K562 (cell line): ENCODE data around the gene GPHN.

ENCODE experiments used
- ARNT ChIP-seq, 2 experiments: fragments of 450-650 bp; IDR thresholded peaks; 2 replicates each; pipeline ENCODE4 v1.6.1; 2016; ENCODE audit warnings: mild to moderate bottlenecking in 1 of 2
- CEBPZ ChIP-seq: fragments of 150-350 bp; IDR thresholded peaks from 2 replicates; pipeline ENCODE4 v1.6.1; 2014; ENCODE audit warnings: low read depth, mild to moderate bottlenecking, low read length, borderline replicate concordance
- CREB1 ChIP-seq, 2 experiments: sonication (generic) in 1 of 2; formaldehyde crosslinking in 1 of 2; IDR thresholded peaks; 2 replicates each; pipeline versions ENCODE4 v1.6.1 to v1.8.0; 2012 to 2022; ENCODE audit warnings: inconsistent platforms in 1 of 2, mild to moderate bottlenecking in 1 of 2, missing genetic modification reagents in 1 of 2, moderate library complexity in 1 of 2
- CTCF ChIP-seq, 3 experiments: IDR thresholded peaks in 2 of 3; conservative IDR thresholded peaks in 1 of 3; 2 replicates each; pipeline ENCODE4 v1.5.1; 2011 to 2012; ENCODE audit warnings: low read length in 3 of 3, mild to moderate bottlenecking in 3 of 3, control low read depth in 2 of 3, improper control_type of control experiment in 1 of 3, inconsistent platforms in 1 of 3, low read depth in 1 of 3, mixed read lengths in 1 of 3, moderate library complexity in 1 of 3; ENCODE audit not compliant: insufficient read depth in 2 of 3
- EP300 ChIP-seq: IDR thresholded peaks from 2 replicates; pipeline ENCODE4 v1.6.1; 2012; ENCODE audit warnings: low read length, improper control_type of control experiment
- IRF1 ChIP-seq: sonication (generic); formaldehyde crosslinking; IDR thresholded peaks from 2 replicates; pipeline ENCODE4 v1.8.0; 2022; ENCODE audit warnings: missing genetic modification reagents, mild to moderate bottlenecking, borderline replicate concordance
- LCOR ChIP-seq: sonication (generic); formaldehyde crosslinking; IDR thresholded peaks from 2 replicates; pipeline ENCODE4 v1.8.0; 2022; ENCODE audit warnings: mild to moderate bottlenecking, missing genetic modification reagents
- POLR2A ChIP-seq: fragments of 450-650 bp; conservative IDR thresholded peaks from 2 replicates; pipeline ENCODE4 v1.6.1; 2016
- RFX5 ChIP-seq: IDR thresholded peaks from 2 replicates; pipeline ENCODE4 v1.6.1; 2011; ENCODE audit warnings: low read depth, mild to moderate bottlenecking, improper control_type of control experiment, low read length
- ZHX1 ChIP-seq: fragments of 150-350 bp; conservative IDR thresholded peaks from 2 replicates; pipeline ENCODE4 v1.6.1; 2014; ENCODE audit warnings: low read length
- ZNF398 ChIP-seq: fragments of 250-450 bp; sonication (Bioruptor Pico); IDR thresholded peaks from 2 replicates; pipeline ENCODE4 v1.8.0; 2021; ENCODE audit warnings: moderate library complexity, mild to moderate bottlenecking, inconsistent platforms
- ZNF644 ChIP-seq: fragments of 200-800 bp; sonication (Bioruptor generic); IDR thresholded peaks from 2 replicates; pipeline ENCODE4 v1.6.1; 2016; ENCODE audit warnings: low read depth, missing genetic modification characterization, missing compliant biosample characterization
- ZNF707 ChIP-seq: fragments of 250-450 bp; sonication (Bioruptor Pico); conservative IDR thresholded peaks from 2 replicates; pipeline ENCODE4 v1.8.0; 2022; ENCODE audit warnings: inconsistent platforms, mild to moderate bottlenecking, moderate library complexity

- TF ChIP-seq EP300 (no peak), ARNT (IDR thresholded peaks at IDR 0.05) (no peak), POLR2A (no peak), CREB1 (IDR thresholded peaks at IDR 0.05) (no peak), CREB1 (CRISPR knock-in tag; IDR thresholded peaks at IDR 0.05) (no peak), ZNF644 (no peak), CTCF (IDR thresholded peaks at IDR 0.05 in 2 of 3, conservative IDR thresholded peaks at IDR 0.05 in 1 of 3; ENCODE audit: insufficient read depth in 2 of 3, low read depth in 1 of 3, low read length in 3 of 3) (no peak), IRF1 (no peak), ZNF398 (CRISPR knock-in tag) (no peak), CEBPZ (no peak), RFX5 (no peak), ZNF707 (CRISPR knock-in tag) (no peak), ZHX1 (no peak), LCOR (CRISPR knock-in tag) (no peak)
Observed at GRCh38 chr14:66539034-66539433, 31.1 kb downstream of the GPHN start.
